Adrenal gland (tissue), 5 donors: ENCODE measurements around the gene CNPY2.
"Not testable (repeated sequence)": the region's sequence is repeated elsewhere in the genome, so short reads cannot be mapped to it uniquely, and the experiment has no call there.

Source experiments
- POLR2A ChIP-seq, 2 donors: fragments of 450-650 bp; IDR thresholded peaks; one replicate each; pipeline ENCODE4 v1.6.1; 2017; ENCODE audit warnings: antibody characterized with exemption in 2 of 2, mild to moderate bottlenecking in 2 of 2, moderate library complexity in 1 of 2
- TF ChIP-seq, protein P1 (sequence below), 6 experiments: fragments of 450-650 bp in 4 of 6; fragments of 200-600 bp in 2 of 6; sonication (generic) in 1 of 6; IDR thresholded peaks; 1 replicate in 5 of 6; 2 replicates in 1 of 6; pipeline versions ENCODE4 v1.5.1 to v1.8.0; 2016 to 2021; ENCODE audit warnings: antibody characterized with exemption in 6 of 6, mild to moderate bottlenecking in 2 of 6, moderate library complexity in 1 of 6
- donor health status: DM: no; HTN: no; CAD: no.

GRCh38 chr12:56321610-56322009, 5.8 kb upstream of the CNPY2 start:
- TF ChIP-seq POLR2A (IDR thresholded peaks at IDR 0.05): not testable (repeated sequence)
- TF ChIP-seq, protein P1, sequence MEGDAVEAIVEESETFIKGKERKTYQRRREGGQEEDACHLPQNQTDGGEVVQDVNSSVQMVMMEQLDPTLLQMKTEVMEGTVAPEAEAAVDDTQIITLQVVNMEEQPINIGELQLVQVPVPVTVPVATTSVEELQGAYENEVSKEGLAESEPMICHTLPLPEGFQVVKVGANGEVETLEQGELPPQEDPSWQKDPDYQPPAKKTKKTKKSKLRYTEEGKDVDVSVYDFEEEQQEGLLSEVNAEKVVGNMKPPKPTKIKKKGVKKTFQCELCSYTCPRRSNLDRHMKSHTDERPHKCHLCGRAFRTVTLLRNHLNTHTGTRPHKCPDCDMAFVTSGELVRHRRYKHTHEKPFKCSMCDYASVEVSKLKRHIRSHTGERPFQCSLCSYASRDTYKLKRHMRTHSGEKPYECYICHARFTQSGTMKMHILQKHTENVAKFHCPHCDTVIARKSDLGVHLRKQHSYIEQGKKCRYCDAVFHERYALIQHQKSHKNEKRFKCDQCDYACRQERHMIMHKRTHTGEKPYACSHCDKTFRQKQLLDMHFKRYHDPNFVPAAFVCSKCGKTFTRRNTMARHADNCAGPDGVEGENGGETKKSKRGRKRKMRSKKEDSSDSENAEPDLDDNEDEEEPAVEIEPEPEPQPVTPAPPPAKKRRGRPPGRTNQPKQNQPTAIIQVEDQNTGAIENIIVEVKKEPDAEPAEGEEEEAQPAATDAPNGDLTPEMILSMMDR (IDR thresholded peaks at IDR 0.05): not testable (repeated sequence)
